Endothelial cell of umbilical vein (primary cell): ENCODE data around the gene LONP2. TPM values are rescaled to one million over a fixed set of nuclear protein-coding genes. Genes with fewer than 3 reads are reported as not detected.

ENCODE experiments used
- BruUV-seq: library from RNA; stranded (reverse); fragments of 400-500 nt; replicated peaks from 2 replicates; lab custom pipeline; 2021; lab: Mats Ljungman, UMichigan
- CTCF ChIA-PET: fragments of 300-600, 350-600 bp; sonication (Branson Sonifier 250); formaldehyde crosslinking; loops from one replicate; lab custom pipeline; 2021; ENCODE audit warnings: antibody characterized with exemption, inconsistent platforms; lab: Charles Lee
- POLR2A ChIA-PET: fragments of 300-600, 350-600 bp; sonication (Branson Sonifier 250); formaldehyde crosslinking; loops from one replicate; lab custom pipeline; 2021; ENCODE audit warnings: antibody characterized with exemption, inconsistent platforms; lab: Charles Lee
- DNase-seq: peaks from one replicate; pipeline ENCODE4 v3.0.0-alpha.2; 2011; ENCODE audit warnings: low read depth, low spot score
- FAIRE-seq: peaks from 2 replicates; lab custom pipeline; 2011; peaks lifted over from hg19 to GRCh38; lab: Jason Lieb, UNC
- H2AFZ ChIP-seq: 2 replicates; pipeline ENCODE4 v1.6.0; 2012; ENCODE audit warnings: low read depth, low read length, control low read depth, inconsistent platforms
- H3K27ac ChIP-seq: 2 replicates; pipeline ENCODE4 v1.5.1; 2011; ENCODE audit warnings: low read depth, mild to moderate bottlenecking, control low read depth, low read length, moderate library complexity; ENCODE audit not compliant: insufficient read depth
- H3K27me3 ChIP-seq, 2 experiments: 2 replicates each; pipeline versions ENCODE4 v1.6.0 to v1.6.1; 2011; ENCODE audit warnings: low read length in 2 of 2, mixed read lengths in 1 of 2; ENCODE audit not compliant: control insufficient read depth in 2 of 2, insufficient read depth in 2 of 2
- H3K36me3 ChIP-seq, 2 experiments: 2 replicates in 1 of 2; 3 replicates in 1 of 2; pipeline ENCODE4 v1.5.1; 2011; ENCODE audit warnings: low read length in 2 of 2, mild to moderate bottlenecking in 1 of 2, moderate library complexity in 1 of 2; ENCODE audit not compliant: control insufficient read depth in 2 of 2, insufficient read depth in 2 of 2; ENCODE audit errors: extremely low read depth in 1 of 2
- H3K4me1 ChIP-seq: 3 replicates; pipeline ENCODE4 v1.5.1; 2011; ENCODE audit warnings: mild to moderate bottlenecking, low read length; ENCODE audit not compliant: control insufficient read depth, insufficient read depth; ENCODE audit errors: extremely low read depth
- H3K4me2 ChIP-seq: 2 replicates; pipeline ENCODE4 v1.6.1; 2011; ENCODE audit warnings: low read length, control low read depth, mixed read lengths; ENCODE audit not compliant: insufficient read depth
- H3K4me3 ChIP-seq, 3 experiments: fragments of 200-600 bp in 1 of 3; sonication (generic), shearing (Covaris generic) in 1 of 3; replicated peaks in 1 of 3; 2 replicates each; pipeline ENCODE4 v1.5.1; 2011 to 2016; ENCODE audit warnings: control low read depth in 3 of 3, low read length in 3 of 3, mild to moderate bottlenecking in 2 of 3, inconsistent platforms in 1 of 3, low read depth in 1 of 3, moderate library complexity in 1 of 3; ENCODE audit not compliant: insufficient read depth in 1 of 3
- H3K79me2 ChIP-seq: 2 replicates; pipeline ENCODE4 v1.6.0; 2012; ENCODE audit warnings: low read length, inconsistent platforms; ENCODE audit not compliant: control insufficient read depth, insufficient read depth
- H3K9ac ChIP-seq: replicated peaks from 2 replicates; pipeline ENCODE3; 2011; ENCODE audit warnings: low read length, control low read depth; ENCODE audit not compliant: insufficient read depth; ENCODE audit errors: extremely low read depth
- H3K9me1 ChIP-seq: replicated peaks from 3 replicates; pipeline ENCODE4 v1.6.0; 2011; ENCODE audit warnings: mild to moderate bottlenecking, low read length; ENCODE audit not compliant: control insufficient read depth, insufficient read depth; ENCODE audit errors: extremely low read depth
- H3K9me3 ChIP-seq: replicated peaks from 2 replicates; pipeline ENCODE4 v1.5.1; 2012; ENCODE audit warnings: low read length, inconsistent platforms; ENCODE audit not compliant: control insufficient read depth, insufficient read depth
- H4K20me1 ChIP-seq: replicated peaks from 2 replicates; pipeline ENCODE3; 2011; ENCODE audit warnings: mild to moderate bottlenecking, low read length; ENCODE audit not compliant: control insufficient read depth, insufficient read depth; ENCODE audit errors: extremely low read depth
- CTCF ChIP-seq, 2 donors: IDR thresholded peaks; 1 replicate in 1 of 2; 2 replicates in 1 of 2; pipeline ENCODE4 v1.5.1; 2011; ENCODE audit warnings: low read length in 2 of 2, mild to moderate bottlenecking in 2 of 2, moderate library complexity in 2 of 2, control low read depth in 1 of 2, inconsistent platforms in 1 of 2, low read depth in 1 of 2; ENCODE audit not compliant: insufficient read depth in 1 of 2; ENCODE audit errors: extremely low read depth in 1 of 2
- EZH2 ChIP-seq: IDR thresholded peaks from 2 replicates; pipeline ENCODE4 v1.6.1; 2012; ENCODE audit warnings: borderline replicate concordance, low read depth, mild to moderate bottlenecking, moderate library complexity, low read length, inconsistent platforms; ENCODE audit not compliant: severe bottlenecking
- FOS ChIP-seq: IDR thresholded peaks from 2 replicates; pipeline ENCODE4 v1.6.1; 2011; ENCODE audit warnings: mild to moderate bottlenecking, low read length, moderate library complexity, borderline replicate concordance; ENCODE audit not compliant: insufficient read depth
- GATA2 ChIP-seq: IDR thresholded peaks from 2 replicates; pipeline ENCODE4 v1.7.0; 2011; ENCODE audit warnings: low read depth, mild to moderate bottlenecking, moderate library complexity, mixed read lengths, low read length; ENCODE audit not compliant: insufficient read length, insufficient read depth
- JUN ChIP-seq: IDR thresholded peaks from 2 replicates; pipeline ENCODE4 v1.6.1; 2011; ENCODE audit warnings: borderline replicate concordance, low read depth; ENCODE audit not compliant: insufficient read length, insufficient read depth
- MAX ChIP-seq: IDR thresholded peaks from 2 replicates; pipeline ENCODE4 v1.6.1; 2011; ENCODE audit not compliant: insufficient read depth, insufficient read length
- MYC ChIP-seq: IDR thresholded peaks from one replicate; pipeline ENCODE4 v1.6.1; 2011; ENCODE audit warnings: mild to moderate bottlenecking, low read depth, low read length
- POLR2A ChIP-seq: IDR thresholded peaks from 2 replicates; pipeline ENCODE4 v1.6.1; 2012; ENCODE audit warnings: low read depth, mild to moderate bottlenecking, control low read depth, low read length
- POLR2AphosphoS5 ChIP-seq: IDR thresholded peaks from 2 replicates; pipeline ENCODE4 v1.6.1; 2012; ENCODE audit warnings: low read depth, mild to moderate bottlenecking, control low read depth, low read length, moderate library complexity; ENCODE audit not compliant: insufficient read depth
- dilution Hi-C: fragments of 300-500 bp; cut with MboI; formaldehyde crosslinking; loops from one replicate; pipeline ENCODE4 v1.15.0; 2019; ENCODE audit warnings: low sequenced_read_pairs; ENCODE audit not compliant: extremely low pct_ligation_motif_present
- intact Hi-C: fragments of 100-400 bp; cut with micrococcal nuclease; formaldehyde crosslinking; loops from one replicate; pipeline ENCODE4 v1.10.0; 2022
- polyA plus RNA-seq, 4 experiments: library from polyadenylated mRNA; depleted of rRNA in 3 of 4; stranded (reverse) in 3 of 4; unstranded in 1 of 4; fragments of >200 nt; gene quantifications; 2 replicates each; pipeline versions ENCODE4 v1.2.1 to v1.2.3, GENCODE V29; 2011 to 2012; ENCODE audit warnings: missing spikeins in 1 of 4
- total RNA-seq: library from RNA; stranded (reverse); gene quantifications from 2 replicates; pipeline ENCODE4 v1.2.3, GENCODE V29; 2021

The LONP2 gene
- total and polyA plus RNA-seq, 2 donors (not counting 3 experiments of a cell fraction or from before 2014, with no cell fraction given), result 13.5 to 38.4 TPM

- DNase-seq, result no peak
- BruUV-seq, result no TSS peak
- intact Hi-C loops (no loop called here), dilution Hi-C loops (no loop called here)
- CTCF ChIA-PET, result interaction anchor here (1.9 to 2.6 kb wide), 2 partner anchors 388 to 395 kb away, joined by 10 to 11 read pairs; no protein-coding TSS in a partner anchor
- Histone ChIP-seq H3K4me2 (no peak overlapping the region), H3K9me3 (no peaks in the 10 kb centered on the region), H3K9me1 (no peaks in the 10 kb centered on the region), H3K79me2 (no peaks in the 10 kb centered on the region), H3K9ac (no peak overlapping the region), H3K36me3 (no peaks in the 10 kb centered on the region), H3K4me1 (no peaks in the 10 kb centered on the region), H3K4me3 (no peak overlapping the region), H2AFZ (no peak overlapping the region), H4K20me1 (no peaks in the 10 kb centered on the region), H3K27me3 (peaks cover 0 to 2% of the 10 kb centered on the region in 2 experiments), H3K27ac (no peak overlapping the region)
- POLR2A ChIA-PET, result no interaction called here
- FAIRE-seq, result no peak
- TF ChIP-seq POLR2A (no peak), MAX (no peak), GATA2 (no peak), POLR2AphosphoS5 (no peak), FOS (no peak), EZH2 (no peak), CTCF (IDR thresholded peaks at IDR 0.05; ENCODE audit: extremely low read depth in 1 of 2, insufficient read depth in 1 of 2, low read depth in 1 of 2, low read length in 2 of 2) (no peak), JUN (no peak), MYC (no peak)
Measured at GRCh38 chr16:48235058-48235555, 9.0 kb upstream of the LONP2 start.
